HG02798 (cell line): Measurements from ENCODE around the gene PRR14L.
"Not testable (repeated sequence)": the region's sequence is repeated elsewhere in the genome, so short reads cannot be mapped to it uniquely, and the experiment has no call there.

Source experiments
- ATAC-seq: cut with Tn5 transposase; IDR thresholded peaks from one replicate; pipeline ENCODE4 v1.9.1; 2021; ENCODE audit warnings: mild to moderate bottlenecking; ENCODE audit not compliant: unreplicated experiment, poor library complexity

Gene PRR14L

GRCh38 chr22:31742115-31742514 lies 7.8 kb downstream of the PRR14L start:
- ATAC-seq, result no peak

GRCh38 chr22:31740314-31740713 lies 9.6 kb downstream of the PRR14L start:
- not testable (repeated sequence) for ATAC-seq

GRCh38 chr22:31739795-31740201 lies 10.1 kb downstream of the PRR14L start:
- no peak for ATAC-seq

- ATAC-seq, result no peak
Observed at GRCh38 chr22:31738566-31738965, 11.4 kb downstream of the PRR14L start.

- ATAC-seq, result no peak
Observed at GRCh38 chr22:31737932-31738331, 12.0 kb downstream of the PRR14L start.

- no peak for ATAC-seq
Observed at GRCh38 chr22:31736458-31736857, 13.5 kb downstream of the PRR14L start.

- ATAC-seq, result no peak
Observed at GRCh38 chr22:31734512-31734911, 15.4 kb downstream of the PRR14L start.

- no peak for ATAC-seq
Observed at GRCh38 chr22:31733580-31734079, 16.3 kb downstream of the PRR14L start.

- ATAC-seq, result no peak
Observed at GRCh38 chr22:31732089-31732829, 17.7 kb downstream of the PRR14L start.

- ATAC-seq, result no peak
Observed at GRCh38 chr22:31730344-31730711, 19.6 kb downstream of the PRR14L start.

GRCh38 chr22:31728857-31729256 lies 21.1 kb downstream of the PRR14L start:
- no peak for ATAC-seq

- no peak for ATAC-seq
Observed at GRCh38 chr22:31726692-31727091, 23.2 kb downstream of the PRR14L start.

GRCh38 chr22:31723723-31724122 lies 26.2 kb downstream of the PRR14L start:
- no peak for ATAC-seq

GRCh38 chr22:31719850-31720471 lies 30.0 kb downstream of the PRR14L start:
- no peak for ATAC-seq

GRCh38 chr22:31715147-31715778 lies 34.7 kb downstream of the PRR14L start:
- ATAC-seq, result no peak

GRCh38 chr22:31711226-31711625 lies 38.7 kb downstream of the PRR14L start:
- not testable (repeated sequence) for ATAC-seq

- ATAC-seq, result no peak
Observed at GRCh38 chr22:31707519-31707918, 42.4 kb downstream of the PRR14L start.

- ATAC-seq, result no peak
Observed at GRCh38 chr22:31695423-31695822, 54.5 kb downstream of the PRR14L start.

- not testable (repeated sequence) for ATAC-seq
Observed at GRCh38 chr22:31694046-31694445, 55.9 kb downstream of the PRR14L start.

- ATAC-seq, result no peak
Observed at GRCh38 chr22:31692186-31692886, 57.6 kb downstream of the PRR14L start.

- no peak for ATAC-seq
Observed at GRCh38 chr22:31691408-31691807, 58.5 kb downstream of the PRR14L start.
